SK-N-SH (cell line): ENCODE results near the gene ARHGEF17.

Source experiments
- CHD2 ChIP-seq: fragments of 150-350 bp; IDR thresholded peaks from 2 replicates; pipeline ENCODE4 v1.6.1; 2018; ENCODE audit warnings: low read length; ENCODE audit not compliant: partially characterized antibody
- CTCF ChIP-seq: fragments of 200-600 bp; sonication (generic); IDR thresholded peaks from 2 replicates; pipeline ENCODE4 v1.6.1; 2017; ENCODE audit warnings: antibody characterized with exemption, mild to moderate bottlenecking, moderate library complexity

GRCh38 chr11:73359930-73360742, 52.1 kb downstream of the ARHGEF17 start:
- TF ChIP-seq CHD2, result no peak
- TF ChIP-seq CTCF, result peak; percentile 54
